Loucy (cell line): ENCODE results near the gene CEP170.

Source experiments
- H2AFZ ChIP-seq: fragments of 200-600 bp; sonication (generic); 2 replicates; pipeline ENCODE4 v1.6.0; 2016; ENCODE audit warnings: antibody characterized with exemption, mild to moderate bottlenecking, low read length, moderate library complexity
- H3F3A ChIP-seq: fragments of 200-600 bp; 2 replicates; pipeline ENCODE4 v1.6.0; 2016; ENCODE audit warnings: antibody characterized with exemption, low read depth, mild to moderate bottlenecking
- H3K27me3 ChIP-seq: fragments of 200-600 bp; sonication (generic); 2 replicates; pipeline ENCODE4 v1.6.1; 2014; ENCODE audit warnings: low read length, mild to moderate bottlenecking; ENCODE audit not compliant: insufficient read depth, poor library complexity, severe bottlenecking
- H3K36me3 ChIP-seq: fragments of 200-600 bp; sonication (generic); 2 replicates; pipeline ENCODE4 v1.6.1; 2016; ENCODE audit warnings: low read length; ENCODE audit not compliant: insufficient read depth
- H3K4me1 ChIP-seq: fragments of 200-600 bp; sonication (generic); 2 replicates; pipeline ENCODE4 v1.5.1; 2014; ENCODE audit warnings: low read length, mild to moderate bottlenecking; ENCODE audit not compliant: insufficient read depth, poor library complexity, severe bottlenecking
- H3K4me2 ChIP-seq: fragments of 200-600 bp; sonication (generic); 2 replicates; pipeline ENCODE4 v1.6.0; 2014; ENCODE audit warnings: antibody characterized with exemption, low read length, low read depth, mild to moderate bottlenecking; ENCODE audit not compliant: poor library complexity, severe bottlenecking
- H3K4me3 ChIP-seq: fragments of 200-600 bp; sonication (generic); 2 replicates; pipeline ENCODE4 v1.5.1; 2014; ENCODE audit warnings: low read length, mild to moderate bottlenecking, mixed read lengths; ENCODE audit not compliant: poor library complexity, severe bottlenecking
- H3K79me2 ChIP-seq: fragments of 200-600 bp; sonication (generic); 2 replicates; pipeline ENCODE4 v1.6.1; 2014; ENCODE audit warnings: low read length; ENCODE audit not compliant: insufficient read depth
- H3K9ac ChIP-seq: fragments of 200-600 bp; sonication (generic); 2 replicates; pipeline ENCODE4 v1.6.0; 2014; ENCODE audit warnings: mild to moderate bottlenecking, low read depth, low read length, moderate library complexity; ENCODE audit not compliant: poor library complexity, severe bottlenecking
- H3K9me2 ChIP-seq: fragments of 200-600 bp; sonication (generic); replicated peaks from 2 replicates; pipeline ENCODE4 v1.6.1; 2016; ENCODE audit warnings: low read depth, low read length, mixed read lengths
- H3K9me3 ChIP-seq: fragments of 200-600 bp; sonication (generic); 2 replicates; pipeline ENCODE4 v1.6.1; 2014; ENCODE audit warnings: mild to moderate bottlenecking, antibody characterized with exemption, low read length, low read depth; ENCODE audit not compliant: insufficient read depth
- H4K20me1 ChIP-seq: fragments of 200-600 bp; sonication (generic); 2 replicates; pipeline ENCODE4 v1.6.0; 2014; ENCODE audit warnings: antibody characterized with exemption, low read length, mild to moderate bottlenecking; ENCODE audit not compliant: insufficient read depth, poor library complexity, severe bottlenecking
- CTCF ChIP-seq: fragments of 200-600 bp; sonication (generic); conservative IDR thresholded peaks from 2 replicates; pipeline ENCODE4 v1.5.1; 2014; ENCODE audit warnings: mild to moderate bottlenecking, antibody characterized with exemption, low read length
- EZH2phosphoT487 ChIP-seq: fragments of 200-600 bp; IDR thresholded peaks from 2 replicates; pipeline ENCODE4 v1.6.1; 2018; ENCODE audit warnings: antibody characterized with exemption, mild to moderate bottlenecking, moderate library complexity, borderline replicate concordance

The CEP170 gene

DNA sequence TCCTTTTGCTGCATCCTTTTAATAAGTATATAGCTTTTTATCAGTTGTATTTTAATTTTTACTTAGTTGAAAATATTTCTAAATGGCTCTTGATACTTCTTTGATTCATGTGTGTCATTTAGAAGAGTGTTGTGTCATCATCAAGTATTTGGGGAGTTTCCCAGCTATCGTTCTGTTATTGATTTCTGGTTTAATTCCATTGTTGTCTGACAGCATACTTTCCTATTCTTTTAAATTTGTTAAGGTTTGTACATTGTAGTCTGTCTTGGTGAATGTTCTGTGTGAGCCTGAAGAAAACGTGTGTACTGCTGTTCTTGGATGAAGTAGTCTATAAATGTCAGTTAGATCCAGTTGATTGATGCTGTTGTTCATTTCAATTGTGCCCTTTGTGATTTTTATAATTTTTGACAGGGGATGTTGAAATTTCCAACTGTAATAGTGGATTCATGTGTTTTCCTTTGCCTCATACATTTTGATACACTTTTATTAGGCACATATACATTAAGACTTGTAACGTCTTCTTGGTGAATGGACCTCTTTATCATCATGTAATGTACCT, 25.6 kb upstream of the CEP170 start:
- no peaks in the 10 kb centered on the region for H3K9me2 ChIP-seq
- H3K27me3 ChIP-seq = no peaks in the 10 kb centered on the region
- H3F3A ChIP-seq = no peaks in the 10 kb centered on the region
- no peak overlapping the region for H2AFZ ChIP-seq
- no peaks in the 10 kb centered on the region for H3K79me2 ChIP-seq
- no peak for TF ChIP-seq EZH2phosphoT487
- no peak for TF ChIP-seq CTCF
- no peak overlapping the region for H3K4me2 ChIP-seq
- no peaks in the 10 kb centered on the region for H3K4me1 ChIP-seq
- no peaks in the 10 kb centered on the region for H3K9me3 ChIP-seq
- peaks cover 19% of the 10 kb centered on the region for H3K36me3 ChIP-seq
- H3K4me3 ChIP-seq = no peak overlapping the region
- no peaks in the 10 kb centered on the region for H4K20me1 ChIP-seq
- no peak overlapping the region for H3K9ac ChIP-seq

DNA sequence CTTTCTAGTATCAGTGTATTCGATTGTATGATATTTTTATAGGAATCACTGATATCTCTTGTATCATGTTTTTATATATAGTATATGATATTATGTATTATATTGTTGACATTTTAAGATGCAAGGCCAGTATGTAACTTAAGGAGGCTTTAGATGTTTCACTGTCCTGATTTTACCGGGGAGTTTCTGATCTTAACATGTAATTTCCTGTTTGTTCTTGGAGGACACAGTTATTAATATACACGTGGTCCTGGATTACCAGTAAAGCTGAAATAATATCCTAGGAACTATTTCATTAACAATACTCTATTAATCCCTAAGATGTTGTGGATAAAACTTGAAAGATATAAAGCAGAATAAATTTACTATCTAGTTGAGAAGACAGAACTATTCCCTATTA, 20.2 kb upstream of the CEP170 start:
- H3K9ac ChIP-seq = no peak overlapping the region
- H2AFZ ChIP-seq = no peak overlapping the region
- H4K20me1 ChIP-seq = no peaks in the 10 kb centered on the region
- H3K27me3 ChIP-seq = no peaks in the 10 kb centered on the region
- H3K36me3 ChIP-seq = peaks cover 27% of the 10 kb centered on the region
- TF ChIP-seq EZH2phosphoT487 (no peak), CTCF (no peak)
- no peaks in the 10 kb centered on the region for H3K9me3 ChIP-seq
- H3K4me2 ChIP-seq = no peak overlapping the region
- H3K4me1 ChIP-seq = no peaks in the 10 kb centered on the region
- H3K9me2 ChIP-seq = no peaks in the 10 kb centered on the region
- H3K4me3 ChIP-seq = no peak overlapping the region
- H3K79me2 ChIP-seq = no peaks in the 10 kb centered on the region
- no peaks in the 10 kb centered on the region for H3F3A ChIP-seq

GRCh38 chr1:243273945-243274344, 18.9 kb upstream of the CEP170 start:
- Histone ChIP-seq H4K20me1 (no peaks in the 10 kb centered on the region), H3K9ac (no peak overlapping the region), H3K4me1 (peaks cover 6% of the 10 kb centered on the region), H3K79me2 (no peaks in the 10 kb centered on the region; the same call in 1 of the 2 replicates), H3K27me3 (no peaks in the 10 kb centered on the region), H3K4me3 (no peak overlapping the region), H3K4me2 (no peak overlapping the region), H3K36me3 (peaks cover 27% of the 10 kb centered on the region), H3F3A (no peaks in the 10 kb centered on the region), H2AFZ (no peak overlapping the region), H3K9me2 (no peaks in the 10 kb centered on the region), H3K9me3 (no peaks in the 10 kb centered on the region)
- TF ChIP-seq CTCF (no peak), EZH2phosphoT487 (no peak)
